ENCODE data around the gene INIP. TPM values are rescaled to one million over a fixed set of nuclear protein-coding genes. Genes with fewer than 3 reads are reported as not detected.

INIP gene
- total RNA-seq, 2 experiments from 2014 or later, result 23.2 to 34.4 TPM

DNA sequence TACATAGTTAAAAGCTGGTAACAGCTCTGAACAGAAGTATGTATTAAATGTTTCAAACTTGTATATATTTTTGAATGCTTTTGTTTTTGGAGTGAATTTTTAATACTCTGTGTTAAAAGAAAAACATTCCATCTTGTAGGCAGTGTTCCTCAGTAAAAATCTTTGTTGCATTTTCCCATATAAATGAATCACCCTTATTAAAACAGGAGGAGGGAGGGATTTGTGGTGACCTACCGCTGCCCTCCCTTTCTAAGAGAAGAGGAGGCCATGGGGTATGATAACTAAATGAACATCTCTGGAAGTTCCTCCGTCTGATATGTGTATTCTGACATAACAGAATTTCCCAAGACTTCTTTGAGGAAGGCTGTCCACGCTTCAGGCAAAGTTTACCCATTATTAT, 53.4 kb downstream of the INIP start:
- TF ChIP-seq, protein P1, sequence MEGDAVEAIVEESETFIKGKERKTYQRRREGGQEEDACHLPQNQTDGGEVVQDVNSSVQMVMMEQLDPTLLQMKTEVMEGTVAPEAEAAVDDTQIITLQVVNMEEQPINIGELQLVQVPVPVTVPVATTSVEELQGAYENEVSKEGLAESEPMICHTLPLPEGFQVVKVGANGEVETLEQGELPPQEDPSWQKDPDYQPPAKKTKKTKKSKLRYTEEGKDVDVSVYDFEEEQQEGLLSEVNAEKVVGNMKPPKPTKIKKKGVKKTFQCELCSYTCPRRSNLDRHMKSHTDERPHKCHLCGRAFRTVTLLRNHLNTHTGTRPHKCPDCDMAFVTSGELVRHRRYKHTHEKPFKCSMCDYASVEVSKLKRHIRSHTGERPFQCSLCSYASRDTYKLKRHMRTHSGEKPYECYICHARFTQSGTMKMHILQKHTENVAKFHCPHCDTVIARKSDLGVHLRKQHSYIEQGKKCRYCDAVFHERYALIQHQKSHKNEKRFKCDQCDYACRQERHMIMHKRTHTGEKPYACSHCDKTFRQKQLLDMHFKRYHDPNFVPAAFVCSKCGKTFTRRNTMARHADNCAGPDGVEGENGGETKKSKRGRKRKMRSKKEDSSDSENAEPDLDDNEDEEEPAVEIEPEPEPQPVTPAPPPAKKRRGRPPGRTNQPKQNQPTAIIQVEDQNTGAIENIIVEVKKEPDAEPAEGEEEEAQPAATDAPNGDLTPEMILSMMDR (conservative IDR thresholded peaks at IDR 0.05; ENCODE audit: low read length), result no peak
- no peak for TF ChIP-seq EZH2phosphoT487 (IDR thresholded peaks at IDR 0.05; ENCODE audit: borderline replicate concordance, low read depth, low read length)
- Histone ChIP-seq H4K20me1 (ENCODE audit: insufficient read depth, low read length) (no peaks in the 10 kb centered on the region), H3K9me3 (ENCODE audit: low read length) (no peaks in the 10 kb centered on the region), H3K27ac (ENCODE audit: low read depth, low read length, poor library complexity, severe bottlenecking) (no peak overlapping the region), H3K4me2 (ENCODE audit: low read length) (no peak overlapping the region), H3K79me2 (ENCODE audit: insufficient read depth, low read depth, low read length) (no peaks in the 10 kb centered on the region), H2AFZ (ENCODE audit: low read length) (no peak overlapping the region), H3K36me3 (ENCODE audit: insufficient read depth, low read length) (no peaks in the 10 kb centered on the region), H3K4me3 (ENCODE audit: low read depth, low read length, poor library complexity, severe bottlenecking) (no peak overlapping the region), H3K9me2 (ENCODE audit: insufficient read depth, low read length) (no peaks in the 10 kb centered on the region), H3K4me1 (ENCODE audit: insufficient read depth, low read length, poor library complexity, severe bottlenecking) (no peaks in the 10 kb centered on the region)
- no peak for DNase-seq (ENCODE audit: low spot score)
- POLR2A ChIA-PET, result interaction anchor here (0.6 kb wide), 1 partner anchor 55 kb away, joined by 5 read pairs; no protein-coding TSS in a partner anchor
- intact Hi-C loops (cut with micrococcal nuclease; ENCODE audit: unreplicated experiment), result no loop called here
- no TSS peak for BruUV-seq (replicated peaks)
- CTCF ChIA-PET (ENCODE audit: unreplicated experiment), result no interaction called here

DNA sequence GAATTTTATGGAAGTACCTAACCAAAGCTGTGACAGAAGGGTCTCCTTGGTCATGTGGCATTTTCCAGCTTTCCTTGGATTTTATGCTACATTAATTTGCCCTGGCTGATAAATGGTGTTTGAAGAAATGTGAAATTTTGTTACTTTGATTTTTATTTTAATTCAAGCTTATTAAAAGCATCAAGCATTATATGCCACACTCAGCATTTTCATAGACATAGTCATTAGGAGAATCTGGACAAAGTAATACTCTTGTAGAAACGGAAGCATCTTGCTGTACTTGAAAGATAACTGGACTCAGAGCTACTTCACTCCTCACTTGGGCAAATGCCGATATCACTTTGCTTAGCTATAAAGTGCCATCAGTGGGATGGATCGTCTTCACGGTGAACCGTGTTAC, 54.2 kb downstream of the INIP start:
- ChIA-PET CTCF (ENCODE audit: unreplicated experiment) (no interaction called here), POLR2A (interaction anchor here (0.5 kb wide), 1 partner anchor 1163 kb away, joined by 4 read pairs; no protein-coding TSS in a partner anchor)
- DNase-seq (ENCODE audit: low spot score), result no peak
- intact Hi-C loops (cut with micrococcal nuclease; ENCODE audit: unreplicated experiment), result no loop called here
- no TSS peak for BruUV-seq (replicated peaks)
- Histone ChIP-seq H3K36me3 (ENCODE audit: insufficient read depth, low read length) (no peaks in the 10 kb centered on the region), H3K9me2 (ENCODE audit: insufficient read depth, low read length) (no peaks in the 10 kb centered on the region), H3K4me1 (ENCODE audit: insufficient read depth, low read length, poor library complexity, severe bottlenecking) (no peaks in the 10 kb centered on the region), H3K4me3 (ENCODE audit: low read depth, low read length, poor library complexity, severe bottlenecking) (no peak overlapping the region), H3K27ac (ENCODE audit: low read depth, low read length, poor library complexity, severe bottlenecking) (no peak overlapping the region), H3K9me3 (ENCODE audit: low read length) (no peaks in the 10 kb centered on the region), H2AFZ (ENCODE audit: low read length) (no peak overlapping the region), H3K79me2 (ENCODE audit: insufficient read depth, low read depth, low read length) (no peaks in the 10 kb centered on the region), H3K4me2 (ENCODE audit: low read length) (no peak overlapping the region), H4K20me1 (ENCODE audit: insufficient read depth, low read length) (no peaks in the 10 kb centered on the region)
- TF ChIP-seq, protein P1 (conservative IDR thresholded peaks at IDR 0.05; ENCODE audit: low read length), result no peak
- TF ChIP-seq EZH2phosphoT487 (IDR thresholded peaks at IDR 0.05; ENCODE audit: borderline replicate concordance, low read depth, low read length), result no peak

DNA sequence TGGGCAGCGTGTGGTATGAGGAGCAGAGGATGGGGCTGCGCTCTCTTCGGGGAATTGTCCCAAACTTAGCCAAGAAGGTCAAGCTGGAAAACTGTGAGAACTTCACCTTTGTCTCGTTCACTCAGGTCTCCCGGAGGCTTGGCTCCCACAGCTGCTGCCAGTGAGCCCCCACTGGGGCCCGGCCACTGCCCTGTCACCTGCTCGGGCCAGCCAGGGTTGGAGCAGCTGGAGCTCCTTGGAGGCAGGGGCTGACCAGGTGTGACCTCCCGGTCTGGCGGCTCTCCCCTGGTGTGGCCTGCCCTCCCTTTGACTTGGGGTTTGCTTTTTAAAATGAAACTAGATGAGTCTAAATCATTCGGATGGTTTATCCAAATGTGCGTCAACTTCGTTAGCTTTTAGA, 58.0 kb downstream of the INIP start:
- DNase-seq (ENCODE audit: low spot score), result no peak
- no peak overlapping the region for H3K4me3 ChIP-seq (ENCODE audit: low read depth, low read length, poor library complexity, severe bottlenecking)
- no TSS peak for BruUV-seq (replicated peaks)
- H3K4me1 ChIP-seq (ENCODE audit: insufficient read depth, low read length, poor library complexity, severe bottlenecking), result no peaks in the 10 kb centered on the region
- H3K9me2 ChIP-seq (ENCODE audit: insufficient read depth, low read length), result no peaks in the 10 kb centered on the region
- no peaks in the 10 kb centered on the region for H4K20me1 ChIP-seq (ENCODE audit: insufficient read depth, low read length)
- no peaks in the 10 kb centered on the region for H3K36me3 ChIP-seq (ENCODE audit: insufficient read depth, low read length)
- ChIA-PET POLR2A (interaction anchor here (0.6 kb wide), 2 partner anchors 21 to 28 kb away, joined by 3 to 4 read pairs; no protein-coding TSS in a partner anchor), CTCF (ENCODE audit: unreplicated experiment) (no interaction called here)
- H3K4me2 ChIP-seq (ENCODE audit: low read length), result no peak overlapping the region
- intact Hi-C loops (cut with micrococcal nuclease; ENCODE audit: unreplicated experiment), result no loop called here
- no peaks in the 10 kb centered on the region for H3K79me2 ChIP-seq (ENCODE audit: insufficient read depth, low read depth, low read length)
- H3K9me3 ChIP-seq (ENCODE audit: low read length), result no peaks in the 10 kb centered on the region
- TF ChIP-seq EZH2phosphoT487 (IDR thresholded peaks at IDR 0.05; ENCODE audit: borderline replicate concordance, low read depth, low read length), result no peak
- TF ChIP-seq, protein P1 (conservative IDR thresholded peaks at IDR 0.05; ENCODE audit: low read length), result no peak
- H3K27ac ChIP-seq (ENCODE audit: low read depth, low read length, poor library complexity, severe bottlenecking), result no peak overlapping the region
- no peak overlapping the region for H2AFZ ChIP-seq (ENCODE audit: low read length)
